CD4-positive, alpha-beta T cell treated with Interleukin-17A for 1 hour (primary cell): ENCODE data around the gene CFAP70.

Source experiments
- DNase-seq: peaks from one replicate; pipeline ENCODE4 v3.0.0-alpha.2; 2020

CFAP70 gene

GRCh38 chr10:73210395-73211105, 148.1 kb downstream of the CFAP70 start:
- DNase-seq, result no peak

GRCh38 chr10:73209705-73210104, 149.0 kb downstream of the CFAP70 start:
- no peak for DNase-seq

GRCh38 chr10:73207883-73208282, 150.8 kb downstream of the CFAP70 start:
- no peak for DNase-seq

GRCh38 chr10:73206385-73206784, 152.3 kb downstream of the CFAP70 start:
- no peak for DNase-seq

GRCh38 chr10:73205890-73206289, 152.8 kb downstream of the CFAP70 start:
- DNase-seq, result no peak

GRCh38 chr10:73205081-73205480, 153.6 kb downstream of the CFAP70 start:
- DNase-seq, result no peak
